ENCODE measurements around the gene KIAA1671.

DNA sequence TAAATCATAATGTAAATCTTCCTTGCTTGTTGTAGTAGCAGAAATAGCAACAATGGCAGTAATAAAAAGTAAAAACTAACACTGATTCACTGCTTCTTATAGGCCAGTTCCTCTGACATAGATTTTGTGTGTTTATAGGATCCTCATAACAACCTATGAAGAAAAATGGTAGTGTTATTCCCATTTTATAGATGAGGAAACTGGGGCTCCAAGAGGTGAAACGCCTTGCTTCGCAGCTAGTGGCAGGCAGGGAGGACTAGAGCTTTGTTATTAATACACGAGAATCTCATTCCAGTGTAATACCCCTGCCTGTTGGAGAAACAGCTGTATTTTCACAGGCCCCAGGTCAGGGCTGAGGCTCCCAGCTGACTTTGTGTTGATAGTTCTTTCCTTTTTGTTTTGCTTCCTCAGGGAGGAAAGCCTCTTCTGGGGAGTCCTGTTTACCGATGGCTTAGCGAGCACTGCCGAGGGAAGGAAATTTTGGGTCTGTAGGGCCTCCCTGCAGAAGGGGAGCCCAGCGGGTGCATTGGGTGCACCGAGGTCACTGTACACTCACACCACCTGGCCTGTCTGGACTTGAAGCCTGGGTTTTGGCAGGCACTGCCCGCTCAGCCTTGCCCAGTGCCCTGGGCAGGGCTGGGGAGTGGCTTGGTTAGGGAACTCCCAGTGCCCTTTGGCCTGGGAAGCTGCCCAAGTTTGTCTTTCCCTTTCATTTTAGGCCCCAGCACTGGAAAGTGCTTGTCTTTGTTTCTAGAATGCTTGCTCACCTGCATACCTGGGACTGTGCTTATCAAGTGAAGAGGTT is 13.5 kb downstream of the KIAA1671 start:
- TF ChIP-seq, protein P1, sequence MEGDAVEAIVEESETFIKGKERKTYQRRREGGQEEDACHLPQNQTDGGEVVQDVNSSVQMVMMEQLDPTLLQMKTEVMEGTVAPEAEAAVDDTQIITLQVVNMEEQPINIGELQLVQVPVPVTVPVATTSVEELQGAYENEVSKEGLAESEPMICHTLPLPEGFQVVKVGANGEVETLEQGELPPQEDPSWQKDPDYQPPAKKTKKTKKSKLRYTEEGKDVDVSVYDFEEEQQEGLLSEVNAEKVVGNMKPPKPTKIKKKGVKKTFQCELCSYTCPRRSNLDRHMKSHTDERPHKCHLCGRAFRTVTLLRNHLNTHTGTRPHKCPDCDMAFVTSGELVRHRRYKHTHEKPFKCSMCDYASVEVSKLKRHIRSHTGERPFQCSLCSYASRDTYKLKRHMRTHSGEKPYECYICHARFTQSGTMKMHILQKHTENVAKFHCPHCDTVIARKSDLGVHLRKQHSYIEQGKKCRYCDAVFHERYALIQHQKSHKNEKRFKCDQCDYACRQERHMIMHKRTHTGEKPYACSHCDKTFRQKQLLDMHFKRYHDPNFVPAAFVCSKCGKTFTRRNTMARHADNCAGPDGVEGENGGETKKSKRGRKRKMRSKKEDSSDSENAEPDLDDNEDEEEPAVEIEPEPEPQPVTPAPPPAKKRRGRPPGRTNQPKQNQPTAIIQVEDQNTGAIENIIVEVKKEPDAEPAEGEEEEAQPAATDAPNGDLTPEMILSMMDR (IDR thresholded peaks at IDR 0.05), result no peak
- TF ChIP-seq POLR2A (IDR thresholded peaks at IDR 0.05), result no peak
